A673 (cell line): Measurements from ENCODE around the gene BMP2K.

Experiments used
- CTCF ChIP-seq: fragments of 300-800, 200-600 bp; sonication (generic); conservative IDR thresholded peaks from 2 replicates; pipeline ENCODE4 v1.5.1; 2017; ENCODE audit warnings: low read depth, mild to moderate bottlenecking, antibody characterized with exemption, low read length, moderate library complexity, mixed read lengths
- EZH2 ChIP-seq: fragments of 200-600 bp; sonication (generic); IDR thresholded peaks from 2 replicates; pipeline ENCODE4 v1.6.1; 2017; ENCODE audit warnings: borderline replicate concordance, low read depth, mild to moderate bottlenecking, mixed read lengths, antibody characterized with exemption, low read length; ENCODE audit not compliant: poor library complexity, severe bottlenecking

- TF ChIP-seq CTCF: no peak
- TF ChIP-seq EZH2: no peak
These were observed 123.2 kb downstream of the BMP2K start for GRCh38 chr4:78899302-78899701.
